SK-N-SH treated with all-trans-retinoic acid at 6 μM for 48 hours (cell line): ENCODE data around the gene TMEM74B.
"Not testable (repeated sequence)": the region's sequence is repeated elsewhere in the genome, so short reads cannot be mapped to it uniquely, and the experiment has no call there.

Experiments used
- ATAC-seq: fragments of 200-7000 bp; cut with Tn5 transposase; 3 replicates; pipeline ENCODE4 v1.9.1; 2020; ENCODE audit warnings: mild to moderate bottlenecking, moderate library complexity
- ARNTL ChIP-seq: fragments of 450-650 bp; formaldehyde crosslinking; IDR thresholded peaks from 2 replicates; pipeline ENCODE4 v1.5.0; 2020; ENCODE audit warnings: low read depth, mild to moderate bottlenecking, moderate library complexity, borderline replicate concordance
- BACH2 ChIP-seq: fragments of 250-450 bp; sonication (Bioruptor Pico); IDR thresholded peaks from 2 replicates; pipeline ENCODE4 v1.9.0; 2021; ENCODE audit warnings: mild to moderate bottlenecking, borderline replicate concordance
- CSDC2 ChIP-seq: fragments of 250-450 bp; sonication (Bioruptor Pico); IDR thresholded peaks from 2 replicates; pipeline ENCODE4 v1.5.0; 2020; ENCODE audit warnings: mild to moderate bottlenecking, moderate library complexity
- ESRRG ChIP-seq: fragments of 250-450 bp; sonication (Bioruptor Pico); IDR thresholded peaks from 2 replicates; pipeline ENCODE4 v1.6.1; 2021; ENCODE audit warnings: mild to moderate bottlenecking
- GLIS3 ChIP-seq: fragments of 250-450 bp; sonication (Bioruptor Pico); IDR thresholded peaks from 2 replicates; pipeline ENCODE4 v1.5.0; 2020; ENCODE audit warnings: mild to moderate bottlenecking, moderate library complexity
- ISL1 ChIP-seq: fragments of 250-450 bp; sonication (Bioruptor Pico); IDR thresholded peaks from 2 replicates; pipeline ENCODE4 v2.1.2; 2022; ENCODE audit warnings: mild to moderate bottlenecking, moderate library complexity
- OSR1 ChIP-seq: fragments of 250-450 bp; sonication (Bioruptor Pico); IDR thresholded peaks from 2 replicates; pipeline ENCODE4 v1.8.0; 2022; ENCODE audit warnings: moderate library complexity, mild to moderate bottlenecking, inconsistent platforms
- RARB ChIP-seq: fragments of 250-450 bp; sonication (Bioruptor Pico); IDR thresholded peaks from 2 replicates; pipeline ENCODE4 v1.8.0; 2021; ENCODE audit warnings: mild to moderate bottlenecking, moderate library complexity
- SNAI2 ChIP-seq: fragments of 250-450 bp; sonication (Bioruptor Pico); IDR thresholded peaks from 2 replicates; pipeline ENCODE4 v1.5.0; 2020; ENCODE audit warnings: mild to moderate bottlenecking, moderate library complexity
- TCF4 ChIP-seq: fragments of 250-450 bp; sonication (Bioruptor Pico); IDR thresholded peaks from 2 replicates; pipeline ENCODE4 v1.8.0; 2021; ENCODE audit warnings: mild to moderate bottlenecking, moderate library complexity, borderline replicate concordance
- TOX ChIP-seq: fragments of 250-450 bp; sonication (Bioruptor Pico); IDR thresholded peaks from 2 replicates; pipeline ENCODE4 v1.8.0; 2021; ENCODE audit warnings: mild to moderate bottlenecking, moderate library complexity, borderline replicate concordance
- ZC3H10 ChIP-seq: fragments of 250-450 bp; sonication (Bioruptor Pico); IDR thresholded peaks from 2 replicates; pipeline ENCODE4 v1.5.1; 2021; ENCODE audit warnings: mild to moderate bottlenecking, moderate library complexity
- ZFP3 ChIP-seq: fragments of 250-450 bp; sonication (Bioruptor Pico); IDR thresholded peaks from 2 replicates; pipeline ENCODE4 v1.5.0; 2020; ENCODE audit warnings: mild to moderate bottlenecking, moderate library complexity
- ZFP30 ChIP-seq: fragments of 450-650 bp; formaldehyde crosslinking; IDR thresholded peaks from 2 replicates; pipeline ENCODE4 v1.5.0; 2022; ENCODE audit warnings: mild to moderate bottlenecking, moderate library complexity
- ZNF70 ChIP-seq: fragments of 450-650 bp; formaldehyde crosslinking; IDR thresholded peaks from 2 replicates; pipeline ENCODE4 v1.5.0; 2020; ENCODE audit warnings: mild to moderate bottlenecking, moderate library complexity
- ZNF8 ChIP-seq: fragments of 450-650 bp; formaldehyde crosslinking; IDR thresholded peaks from 2 replicates; pipeline ENCODE4 v1.5.0; 2020; ENCODE audit warnings: mild to moderate bottlenecking, moderate library complexity
- TF ChIP-seq, protein P1 (sequence below): fragments of 250-450 bp; sonication (Bioruptor Pico); IDR thresholded peaks from 2 replicates; pipeline ENCODE4 v1.5.0; 2020; ENCODE audit warnings: mild to moderate bottlenecking, moderate library complexity
- TF ChIP-seq, protein P2 (sequence below): fragments of 250-450 bp; sonication (Bioruptor Pico); IDR thresholded peaks from 2 replicates; pipeline ENCODE4 v1.8.0; 2020; ENCODE audit warnings: mild to moderate bottlenecking, moderate library complexity, borderline replicate concordance
- TF ChIP-seq, protein P3 (sequence below): fragments of 250-450 bp; sonication (Bioruptor Pico); IDR thresholded peaks from 2 replicates; pipeline ENCODE4 v1.5.1; 2020; ENCODE audit warnings: low read depth, mild to moderate bottlenecking, moderate library complexity

TMEM74B gene

DNA sequence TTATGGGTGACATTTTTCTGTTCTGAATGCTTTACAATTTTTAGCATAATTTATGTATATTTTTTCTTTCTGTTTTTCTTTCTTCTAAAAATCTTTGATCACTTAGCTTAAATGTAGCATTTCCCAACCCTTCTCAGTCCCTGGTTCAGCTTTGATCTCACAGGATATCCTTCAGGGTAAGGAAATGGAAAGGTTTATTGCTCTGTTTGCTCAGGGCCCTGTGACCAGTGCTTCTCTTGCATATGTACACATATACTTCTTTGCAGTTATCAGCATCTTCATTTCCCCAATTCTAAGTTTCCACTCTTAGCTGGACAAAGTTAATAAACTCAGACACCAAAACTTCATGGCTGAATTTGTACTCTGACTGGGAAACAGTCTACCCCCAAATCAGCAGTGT, 30.6 kb downstream of the TMEM74B start (continued):
- TF ChIP-seq TCF4 (CRISPR knock-in tag) = no peak
- no peak for TF ChIP-seq ZNF70 (CRISPR knock-in tag)
- TF ChIP-seq, protein P1, sequence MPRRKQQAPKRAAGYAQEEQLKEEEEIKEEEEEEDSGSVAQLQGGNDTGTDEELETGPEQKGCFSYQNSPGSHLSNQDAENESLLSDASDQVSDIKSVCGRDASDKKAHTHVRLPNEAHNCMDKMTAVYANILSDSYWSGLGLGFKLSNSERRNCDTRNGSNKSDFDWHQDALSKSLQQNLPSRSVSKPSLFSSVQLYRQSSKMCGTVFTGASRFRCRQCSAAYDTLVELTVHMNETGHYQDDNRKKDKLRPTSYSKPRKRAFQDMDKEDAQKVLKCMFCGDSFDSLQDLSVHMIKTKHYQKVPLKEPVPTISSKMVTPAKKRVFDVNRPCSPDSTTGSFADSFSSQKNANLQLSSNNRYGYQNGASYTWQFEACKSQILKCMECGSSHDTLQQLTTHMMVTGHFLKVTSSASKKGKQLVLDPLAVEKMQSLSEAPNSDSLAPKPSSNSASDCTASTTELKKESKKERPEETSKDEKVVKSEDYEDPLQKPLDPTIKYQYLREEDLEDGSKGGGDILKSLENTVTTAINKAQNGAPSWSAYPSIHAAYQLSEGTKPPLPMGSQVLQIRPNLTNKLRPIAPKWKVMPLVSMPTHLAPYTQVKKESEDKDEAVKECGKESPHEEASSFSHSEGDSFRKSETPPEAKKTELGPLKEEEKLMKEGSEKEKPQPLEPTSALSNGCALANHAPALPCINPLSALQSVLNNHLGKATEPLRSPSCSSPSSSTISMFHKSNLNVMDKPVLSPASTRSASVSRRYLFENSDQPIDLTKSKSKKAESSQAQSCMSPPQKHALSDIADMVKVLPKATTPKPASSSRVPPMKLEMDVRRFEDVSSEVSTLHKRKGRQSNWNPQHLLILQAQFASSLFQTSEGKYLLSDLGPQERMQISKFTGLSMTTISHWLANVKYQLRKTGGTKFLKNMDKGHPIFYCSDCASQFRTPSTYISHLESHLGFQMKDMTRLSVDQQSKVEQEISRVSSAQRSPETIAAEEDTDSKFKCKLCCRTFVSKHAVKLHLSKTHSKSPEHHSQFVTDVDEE (CRISPR knock-in tag) = no peak
- TF ChIP-seq, protein P2, sequence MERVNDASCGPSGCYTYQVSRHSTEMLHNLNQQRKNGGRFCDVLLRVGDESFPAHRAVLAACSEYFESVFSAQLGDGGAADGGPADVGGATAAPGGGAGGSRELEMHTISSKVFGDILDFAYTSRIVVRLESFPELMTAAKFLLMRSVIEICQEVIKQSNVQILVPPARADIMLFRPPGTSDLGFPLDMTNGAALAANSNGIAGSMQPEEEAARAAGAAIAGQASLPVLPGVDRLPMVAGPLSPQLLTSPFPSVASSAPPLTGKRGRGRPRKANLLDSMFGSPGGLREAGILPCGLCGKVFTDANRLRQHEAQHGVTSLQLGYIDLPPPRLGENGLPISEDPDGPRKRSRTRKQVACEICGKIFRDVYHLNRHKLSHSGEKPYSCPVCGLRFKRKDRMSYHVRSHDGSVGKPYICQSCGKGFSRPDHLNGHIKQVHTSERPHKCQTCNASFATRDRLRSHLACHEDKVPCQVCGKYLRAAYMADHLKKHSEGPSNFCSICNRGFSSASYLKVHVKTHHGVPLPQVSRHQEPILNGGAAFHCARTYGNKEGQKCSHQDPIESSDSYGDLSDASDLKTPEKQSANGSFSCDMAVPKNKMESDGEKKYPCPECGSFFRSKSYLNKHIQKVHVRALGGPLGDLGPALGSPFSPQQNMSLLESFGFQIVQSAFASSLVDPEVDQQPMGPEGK (CRISPR knock-in tag) = no peak

DNA sequence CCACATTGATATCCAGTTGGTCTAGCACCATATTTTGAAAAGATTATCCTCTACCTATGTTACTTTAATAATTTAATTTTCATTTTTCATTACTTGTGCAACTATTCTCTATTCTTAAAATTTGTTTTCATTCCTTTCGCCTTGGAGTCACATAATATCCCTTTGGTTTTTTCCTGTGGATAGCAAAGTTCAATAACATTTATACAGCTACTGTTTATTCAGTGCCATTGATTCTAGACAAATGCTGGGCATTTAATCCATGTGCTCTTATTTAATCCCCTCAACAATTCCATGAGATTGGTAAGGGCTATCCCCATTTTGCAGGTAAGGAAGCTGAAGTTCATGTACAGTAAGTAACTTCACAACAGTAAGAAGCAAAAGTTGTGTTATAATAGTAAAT, 33.8 kb downstream of the TMEM74B start:
- ATAC-seq = no peak

DNA sequence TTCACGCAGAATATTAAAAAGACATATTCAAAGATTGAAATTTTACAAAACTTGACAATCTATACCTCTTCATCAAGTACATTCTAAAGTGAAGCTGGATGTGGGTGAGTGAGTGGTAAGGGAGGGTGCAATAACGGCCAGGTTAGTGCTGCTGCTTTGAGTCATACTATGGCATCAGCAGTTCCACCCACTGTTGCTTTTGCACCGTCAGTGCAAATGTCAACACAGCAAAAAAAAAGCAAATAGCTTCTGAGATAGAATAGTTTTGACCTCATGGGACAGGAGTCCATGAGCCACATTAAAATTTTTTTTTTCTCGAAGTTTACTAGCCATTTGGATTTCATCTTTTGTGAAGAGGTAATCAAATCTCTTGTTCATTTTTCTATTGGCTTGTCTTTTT, 34.6 kb downstream of the TMEM74B start:
- ATAC-seq = no peak
- TF ChIP-seq ZC3H10 = no peak
- TF ChIP-seq, protein P2 (CRISPR knock-in tag) = no peak
- no peak for TF ChIP-seq TOX (CRISPR knock-in tag)
- TF ChIP-seq OSR1 (CRISPR knock-in tag) = no peak
- TF ChIP-seq, protein P1 (CRISPR knock-in tag) = no peak

More for the DNA sequence above, 33.8 kb downstream of the TMEM74B start:
- TF ChIP-seq BACH2 (CRISPR knock-in tag) (no peak), CSDC2 (CRISPR knock-in tag) (no peak), TCF4 (CRISPR knock-in tag) (no peak), OSR1 (CRISPR knock-in tag) (no peak)

DNA sequence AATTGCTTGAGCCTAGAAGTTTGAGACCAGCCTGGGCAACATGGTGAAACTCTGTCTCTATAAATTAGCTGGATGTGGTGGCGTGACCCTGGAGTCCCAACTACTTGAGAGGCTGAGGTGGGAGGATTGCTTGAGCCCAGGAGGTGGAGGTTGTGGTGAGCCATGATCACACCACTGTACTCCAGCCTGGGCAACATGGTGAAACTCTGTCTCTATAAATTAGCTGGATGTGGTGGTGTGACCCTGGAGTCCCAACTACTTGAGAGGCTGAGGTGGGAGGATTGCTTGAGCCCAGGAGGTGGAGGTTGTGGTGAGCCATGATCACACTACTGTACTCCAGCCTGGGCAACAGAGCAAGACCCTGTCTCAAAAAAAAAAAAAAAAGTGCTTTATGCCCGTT, 35.0 kb downstream of the TMEM74B start:
- not testable (repeated sequence) for ATAC-seq

DNA sequence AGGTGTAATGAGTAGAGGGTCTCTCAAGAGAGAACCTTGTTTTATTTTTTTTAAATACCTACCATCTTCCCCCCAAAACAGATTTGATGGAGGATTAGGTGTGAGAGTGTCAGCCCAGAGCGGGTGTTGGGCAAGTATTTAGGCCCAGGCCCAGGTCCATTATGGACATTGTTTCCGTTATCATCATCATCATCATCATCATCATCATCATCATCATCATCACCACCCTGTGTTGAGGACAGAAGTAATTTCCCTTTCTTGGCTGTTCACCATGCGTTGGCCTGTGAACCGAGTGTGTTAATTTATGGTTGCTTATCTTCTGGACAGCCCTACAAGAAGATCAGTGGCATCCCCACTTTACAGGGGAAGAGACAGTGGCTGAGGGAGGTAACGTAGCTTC, 37.8 kb downstream of the TMEM74B start:
- no peak for ATAC-seq
- TF ChIP-seq ARNTL (CRISPR knock-in tag) (no peak), SNAI2 (no peak), TOX (CRISPR knock-in tag) (no peak), ZNF70 (CRISPR knock-in tag) (no peak), OSR1 (CRISPR knock-in tag) (no peak), ZC3H10 (no peak), RARB (CRISPR knock-in tag) (no peak), ZFP30 (CRISPR knock-in tag) (no peak), ZFP3 (CRISPR knock-in tag) (no peak), GLIS3 (no peak), ISL1 (CRISPR knock-in tag) (no peak), ZNF8 (CRISPR knock-in tag) (no peak), ESRRG (CRISPR knock-in tag) (no peak), CSDC2 (CRISPR knock-in tag) (no peak)
- TF ChIP-seq, protein P1 (CRISPR knock-in tag) = no peak
- TF ChIP-seq, protein P3, sequence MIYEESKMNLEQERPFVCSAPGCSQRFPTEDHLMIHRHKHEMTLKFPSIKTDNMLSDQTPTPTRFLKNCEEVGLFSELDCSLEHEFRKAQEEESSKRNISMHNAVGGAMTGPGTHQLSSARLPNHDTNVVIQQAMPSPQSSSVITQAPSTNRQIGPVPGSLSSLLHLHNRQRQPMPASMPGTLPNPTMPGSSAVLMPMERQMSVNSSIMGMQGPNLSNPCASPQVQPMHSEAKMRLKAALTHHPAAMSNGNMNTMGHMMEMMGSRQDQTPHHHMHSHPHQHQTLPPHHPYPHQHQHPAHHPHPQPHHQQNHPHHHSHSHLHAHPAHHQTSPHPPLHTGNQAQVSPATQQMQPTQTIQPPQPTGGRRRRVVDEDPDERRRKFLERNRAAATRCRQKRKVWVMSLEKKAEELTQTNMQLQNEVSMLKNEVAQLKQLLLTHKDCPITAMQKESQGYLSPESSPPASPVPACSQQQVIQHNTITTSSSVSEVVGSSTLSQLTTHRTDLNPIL (CRISPR knock-in tag) = no peak
